Loucy (cell line): Measurements from ENCODE around the gene IFI27L2.

Experiments used
- EZH2phosphoT487 ChIP-seq: fragments of 200-600 bp; IDR thresholded peaks from 2 replicates; pipeline ENCODE4 v1.6.1; 2018; ENCODE audit warnings: antibody characterized with exemption, mild to moderate bottlenecking, moderate library complexity, borderline replicate concordance
- TF ChIP-seq, protein P1 (sequence below): fragments of 200-600 bp; sonication (generic); conservative IDR thresholded peaks from 2 replicates; pipeline ENCODE4 v1.5.1; 2014; ENCODE audit warnings: mild to moderate bottlenecking, antibody characterized with exemption, low read length

DNA sequence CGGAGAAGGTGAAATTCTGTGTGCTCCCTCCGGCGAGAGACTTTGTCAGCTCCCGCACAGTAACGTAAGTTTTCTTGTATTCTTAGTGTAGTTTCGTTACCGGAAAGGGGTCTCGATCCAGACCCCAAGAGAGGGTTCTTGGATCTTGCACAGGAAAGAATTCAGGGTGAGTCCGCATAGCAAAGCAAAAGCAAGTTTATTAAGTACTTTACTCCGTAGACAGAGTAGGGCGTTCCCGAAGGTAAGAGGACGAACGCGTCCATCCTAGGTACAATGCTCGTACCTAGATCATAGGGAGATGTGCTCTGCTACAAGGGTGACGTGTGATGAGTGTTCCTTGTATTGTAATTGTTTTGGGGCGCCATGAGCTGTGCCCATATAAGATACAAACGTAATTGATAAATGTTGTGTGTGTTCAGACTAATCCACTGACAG lies 48.0 kb downstream of the IFI27L2 start:
- TF ChIP-seq, protein P1, sequence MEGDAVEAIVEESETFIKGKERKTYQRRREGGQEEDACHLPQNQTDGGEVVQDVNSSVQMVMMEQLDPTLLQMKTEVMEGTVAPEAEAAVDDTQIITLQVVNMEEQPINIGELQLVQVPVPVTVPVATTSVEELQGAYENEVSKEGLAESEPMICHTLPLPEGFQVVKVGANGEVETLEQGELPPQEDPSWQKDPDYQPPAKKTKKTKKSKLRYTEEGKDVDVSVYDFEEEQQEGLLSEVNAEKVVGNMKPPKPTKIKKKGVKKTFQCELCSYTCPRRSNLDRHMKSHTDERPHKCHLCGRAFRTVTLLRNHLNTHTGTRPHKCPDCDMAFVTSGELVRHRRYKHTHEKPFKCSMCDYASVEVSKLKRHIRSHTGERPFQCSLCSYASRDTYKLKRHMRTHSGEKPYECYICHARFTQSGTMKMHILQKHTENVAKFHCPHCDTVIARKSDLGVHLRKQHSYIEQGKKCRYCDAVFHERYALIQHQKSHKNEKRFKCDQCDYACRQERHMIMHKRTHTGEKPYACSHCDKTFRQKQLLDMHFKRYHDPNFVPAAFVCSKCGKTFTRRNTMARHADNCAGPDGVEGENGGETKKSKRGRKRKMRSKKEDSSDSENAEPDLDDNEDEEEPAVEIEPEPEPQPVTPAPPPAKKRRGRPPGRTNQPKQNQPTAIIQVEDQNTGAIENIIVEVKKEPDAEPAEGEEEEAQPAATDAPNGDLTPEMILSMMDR: no peak
- no peak for TF ChIP-seq EZH2phosphoT487
